T-helper 1 cell treated with Interleukin-12 subunit alpha and Interleukin-12 subunit beta and Interleukin-4 antibody, amounts not matched to agents 30 ng/mL and 1 ng/mL, for 36 hours (primary cell): ENCODE measurements around the gene NHLRC4. TPM values are rescaled to one million over a fixed set of nuclear protein-coding genes. Genes with fewer than 3 reads are reported as not detected.

Experiments used
- intact Hi-C: fragments of 100-400 bp; cut with micrococcal nuclease; formaldehyde crosslinking; loops from one replicate; pipeline ENCODE4 v1.15.1; 2024
- total RNA-seq: library from RNA; stranded (reverse); gene quantifications from 2 replicates; pipeline ENCODE4 v1.2.3, GENCODE V29; 2022

The NHLRC4 gene
- 1.8 and 2.2 TPM in 2 replicates for total RNA-seq

GRCh38 chr16:566475-567372 is at the start of gene NHLRC4:
Gene NHLRC4 (plus strand): TSS chr16:567005. CDS start chr16:568048, 1,043 bp downstream.
- intact Hi-C loops, result loop anchor here (1.0 kb wide), 1 partner anchor 196 kb away; the partner anchor contains the start of gene MRPL28

- intact Hi-C loops, result no loop called here
These were observed 47.9 kb upstream of the NHLRC4 start for GRCh38 chr16:518858-519257.

- intact Hi-C loops, result no loop called here
These were observed 47.4 kb upstream of the NHLRC4 start for GRCh38 chr16:519425-519824.

- intact Hi-C loops, result no loop called here
These were observed 46.7 kb upstream of the NHLRC4 start for GRCh38 chr16:519841-520687.

- intact Hi-C loops, result no loop called here
These were observed 46.0 kb upstream of the NHLRC4 start for GRCh38 chr16:520847-521246.

GRCh38 chr16:521381-522210 is 45.2 kb upstream of the NHLRC4 start:
- intact Hi-C loops, result no loop called here

GRCh38 chr16:522320-523096 is 44.3 kb upstream of the NHLRC4 start:
- intact Hi-C loops, result no loop called here

- intact Hi-C loops, result no loop called here
These were observed 43.6 kb upstream of the NHLRC4 start for GRCh38 chr16:523097-523741.

GRCh38 chr16:524274-525040 is 42.3 kb upstream of the NHLRC4 start:
- intact Hi-C loops, result loop anchor here (1.0 to 5.0 kb wide), 4 partner anchors 99 to 143 kb away; partner anchors contain the start of genes DECR2, PGAP6, RAB11FIP3 and RHOT2

GRCh38 chr16:525123-525519 is 41.7 kb upstream of the NHLRC4 start:
- intact Hi-C loops, result loop anchor here (1.0 to 5.0 kb wide), 4 partner anchors 100 to 143 kb away; partner anchors contain the start of genes DECR2, PGAP6, RAB11FIP3 and RHOT2

GRCh38 chr16:525520-526180 is 41.2 kb upstream of the NHLRC4 start:
- intact Hi-C loops, result loop anchor here (1.0 to 5.0 kb wide), 7 partner anchors 43 to 445 kb away; partner anchors contain the start of genes DECR2, LMF1, NPRL3 and PGAP6

- intact Hi-C loops, result loop anchor here (1.0 to 5.0 kb wide), 11 partner anchors 42 to 473 kb away; partner anchors contain the start of genes DECR2, JMJD8, LMF1 and METTL26
These were observed 40.4 kb upstream of the NHLRC4 start for GRCh38 chr16:526181-527014.

- intact Hi-C loops, result loop anchor here (1.0 to 5.0 kb wide), 11 partner anchors 42 to 474 kb away; partner anchors contain the start of genes DECR2, JMJD8, LMF1 and METTL26
These were observed 39.5 kb upstream of the NHLRC4 start, which contains the start of gene CAPN15 for GRCh38 chr16:527015-527903. Gene CAPN15 (plus strand): TSS chr16:527712. CDS start chr16:546839, 19,127 bp downstream.

- intact Hi-C loops, result loop anchor here (5.0 kb wide), 3 partner anchors 126 to 146 kb away; partner anchors contain the start of genes DECR2, PGAP6 and RHOT2
These were observed 38.4 kb upstream of the NHLRC4 start for GRCh38 chr16:528111-529011.
